Nephron progenitor cell (in vitro differentiated cells): ENCODE results near the gene CBY2.
A peak's percentile ranks its signal among the peaks of the same experiment; 100 is the strongest.

ENCODE experiments used
- DNase-seq: peaks from one replicate; pipeline ENCODE4 v3.0.0; 2021
- H3K27ac Mint-ChIP-seq: 2 replicates; pipeline ENCODE4 v1.8.0; 2021; ENCODE audit warnings: mild to moderate bottlenecking, moderate library complexity, mixed read lengths
- H3K27me3 Mint-ChIP-seq: 2 replicates; pipeline ENCODE4 v1.8.0; 2021; ENCODE audit warnings: mild to moderate bottlenecking, low read depth, mixed read lengths; ENCODE audit not compliant: poor library complexity
- H3K36me3 Mint-ChIP-seq: 2 replicates; pipeline ENCODE4 v1.8.0; 2021; ENCODE audit warnings: low read depth, mixed read lengths
- H3K4me1 Mint-ChIP-seq: 2 replicates; pipeline ENCODE4 v1.8.0; 2021; ENCODE audit warnings: mixed read lengths
- H3K4me3 Mint-ChIP-seq: 2 replicates; pipeline ENCODE4 v1.8.0; 2021; ENCODE audit warnings: mild to moderate bottlenecking, moderate library complexity, mixed read lengths
- H3K9me3 Mint-ChIP-seq: 2 replicates; pipeline ENCODE4 v1.8.0; 2021; ENCODE audit warnings: mild to moderate bottlenecking, moderate library complexity, mixed read lengths
- TF ChIP-seq, protein P1 (sequence below): fragments of 200-600 bp; sonication (generic); IDR thresholded peaks from 2 replicates; pipeline ENCODE4 v1.5.0; 2021; ENCODE audit warnings: antibody characterized with exemption

The CBY2 gene

DNA sequence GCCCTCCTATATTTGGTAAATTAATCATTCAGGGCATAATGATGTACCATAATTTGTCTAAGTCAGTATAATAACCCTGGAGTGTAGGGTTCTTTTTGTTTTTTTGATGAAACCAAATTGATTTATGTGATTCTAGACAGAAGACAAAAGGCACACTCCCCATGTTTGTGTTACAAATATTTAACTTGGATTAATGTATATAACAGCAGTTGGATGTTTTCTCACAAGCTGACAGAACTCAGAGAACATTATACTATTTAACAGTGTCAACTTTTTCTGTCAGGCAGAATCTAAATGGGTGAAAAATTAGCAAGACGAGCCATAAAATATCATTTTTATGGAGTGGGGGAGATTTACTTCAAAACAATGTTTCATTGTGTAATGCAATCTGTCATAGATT is 15.2 kb downstream of the CBY2 start:
- peaks cover under 1% of the 10 kb centered on the region for H3K9me3 Mint-ChIP-seq
- no peaks in the 10 kb centered on the region for H3K36me3 Mint-ChIP-seq
- no peak for DNase-seq
- TF ChIP-seq, protein P1, sequence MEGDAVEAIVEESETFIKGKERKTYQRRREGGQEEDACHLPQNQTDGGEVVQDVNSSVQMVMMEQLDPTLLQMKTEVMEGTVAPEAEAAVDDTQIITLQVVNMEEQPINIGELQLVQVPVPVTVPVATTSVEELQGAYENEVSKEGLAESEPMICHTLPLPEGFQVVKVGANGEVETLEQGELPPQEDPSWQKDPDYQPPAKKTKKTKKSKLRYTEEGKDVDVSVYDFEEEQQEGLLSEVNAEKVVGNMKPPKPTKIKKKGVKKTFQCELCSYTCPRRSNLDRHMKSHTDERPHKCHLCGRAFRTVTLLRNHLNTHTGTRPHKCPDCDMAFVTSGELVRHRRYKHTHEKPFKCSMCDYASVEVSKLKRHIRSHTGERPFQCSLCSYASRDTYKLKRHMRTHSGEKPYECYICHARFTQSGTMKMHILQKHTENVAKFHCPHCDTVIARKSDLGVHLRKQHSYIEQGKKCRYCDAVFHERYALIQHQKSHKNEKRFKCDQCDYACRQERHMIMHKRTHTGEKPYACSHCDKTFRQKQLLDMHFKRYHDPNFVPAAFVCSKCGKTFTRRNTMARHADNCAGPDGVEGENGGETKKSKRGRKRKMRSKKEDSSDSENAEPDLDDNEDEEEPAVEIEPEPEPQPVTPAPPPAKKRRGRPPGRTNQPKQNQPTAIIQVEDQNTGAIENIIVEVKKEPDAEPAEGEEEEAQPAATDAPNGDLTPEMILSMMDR, result no peak
- no peak overlapping the region for H3K4me3 Mint-ChIP-seq
- H3K27ac Mint-ChIP-seq, result no peak overlapping the region
- peaks cover 12% of the 10 kb centered on the region for H3K4me1 Mint-ChIP-seq
- H3K27me3 Mint-ChIP-seq, result peaks cover 14% of the 10 kb centered on the region

DNA sequence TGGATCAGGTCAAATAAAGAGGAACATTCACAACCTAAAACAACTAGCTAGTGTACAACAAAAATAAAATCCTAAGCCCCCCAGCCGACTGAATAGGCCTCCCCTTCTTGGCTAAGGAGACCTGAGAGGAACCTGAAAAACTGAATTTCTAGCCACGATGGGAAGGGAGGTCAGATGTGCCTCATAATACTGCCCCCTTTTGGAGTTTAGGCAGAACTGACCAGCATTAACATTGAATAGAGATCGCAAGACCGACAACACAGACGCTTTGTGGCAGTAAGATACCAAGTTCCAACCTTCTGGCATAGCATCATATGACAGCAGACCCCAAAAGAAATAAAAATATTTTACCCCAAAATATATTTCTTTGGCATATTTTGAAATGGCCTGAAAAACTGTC is 15.9 kb downstream of the CBY2 start:
- no peak for DNase-seq
- no peak overlapping the region for H3K4me3 Mint-ChIP-seq
- H3K27ac Mint-ChIP-seq, result no peak overlapping the region
- H3K27me3 Mint-ChIP-seq, result peaks cover 14% of the 10 kb centered on the region
- H3K36me3 Mint-ChIP-seq, result no peaks in the 10 kb centered on the region
- TF ChIP-seq, protein P1, result peak; percentile 77
- H3K9me3 Mint-ChIP-seq, result no peaks in the 10 kb centered on the region
- peaks cover 13% of the 10 kb centered on the region for H3K4me1 Mint-ChIP-seq

DNA sequence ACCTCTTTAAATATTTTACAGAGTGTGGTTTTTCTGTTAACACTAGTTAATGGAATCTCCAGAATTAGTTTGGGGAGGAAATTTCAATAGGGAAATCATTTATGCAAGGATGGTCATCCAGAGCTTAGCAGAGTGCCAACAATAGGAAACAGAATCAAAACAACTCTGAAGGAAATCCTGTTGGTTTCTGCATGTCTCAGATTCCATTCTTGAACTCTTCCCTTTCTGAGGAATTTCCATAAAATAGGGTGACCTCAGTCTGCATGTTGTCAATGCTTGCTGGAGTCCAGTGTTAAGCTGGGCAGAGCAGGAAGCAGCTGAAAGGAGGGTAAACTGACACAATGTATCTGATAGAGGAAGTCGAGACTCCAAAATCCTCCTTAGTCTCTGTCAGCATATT is 16.9 kb downstream of the CBY2 start:
- no peak overlapping the region for H3K27ac Mint-ChIP-seq
- no peak for DNase-seq
- TF ChIP-seq, protein P1, result no peak

DNA sequence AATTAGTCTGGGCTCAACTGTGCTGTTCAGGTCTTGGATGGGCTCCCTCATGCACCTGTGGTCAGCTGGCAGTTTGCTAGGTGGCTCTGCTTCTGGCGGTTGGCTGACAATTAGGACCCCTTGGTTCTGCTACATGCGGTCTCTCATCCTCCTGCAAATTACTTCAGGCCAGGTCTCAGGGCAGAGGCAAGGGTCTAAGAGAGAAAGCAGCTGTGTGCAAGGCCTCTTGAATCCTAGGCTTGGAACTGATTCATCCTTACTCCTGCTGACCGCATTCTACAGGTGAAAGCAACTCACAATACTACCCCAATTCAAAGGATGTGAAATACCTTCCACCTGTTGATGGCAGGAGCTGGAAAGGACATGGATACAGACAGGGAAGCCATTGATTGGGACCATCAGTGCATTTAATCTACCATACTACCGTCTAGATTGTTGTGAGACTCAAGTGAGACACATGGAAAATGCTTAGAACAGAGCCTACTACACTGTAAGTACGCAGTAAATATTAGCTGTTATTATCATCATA is 19.1 kb downstream of the CBY2 start:
- Mint-ChIP-seq H3K4me3 (no peak overlapping the region), H3K27me3 (peaks cover 14% of the 10 kb centered on the region), H3K27ac (no peak overlapping the region), H3K4me1 (peaks cover 26% of the 10 kb centered on the region), H3K36me3 (no peaks in the 10 kb centered on the region), H3K9me3 (no peaks in the 10 kb centered on the region)
- no peak for DNase-seq
- TF ChIP-seq, protein P1, result no peak

More for the DNA sequence above, 16.9 kb downstream of the CBY2 start:
- Mint-ChIP-seq H3K4me3 (no peak overlapping the region), H3K4me1 (peaks cover 23% of the 10 kb centered on the region), H3K36me3 (no peaks in the 10 kb centered on the region), H3K27me3 (peaks cover 14% of the 10 kb centered on the region), H3K9me3 (no peaks in the 10 kb centered on the region)

DNA sequence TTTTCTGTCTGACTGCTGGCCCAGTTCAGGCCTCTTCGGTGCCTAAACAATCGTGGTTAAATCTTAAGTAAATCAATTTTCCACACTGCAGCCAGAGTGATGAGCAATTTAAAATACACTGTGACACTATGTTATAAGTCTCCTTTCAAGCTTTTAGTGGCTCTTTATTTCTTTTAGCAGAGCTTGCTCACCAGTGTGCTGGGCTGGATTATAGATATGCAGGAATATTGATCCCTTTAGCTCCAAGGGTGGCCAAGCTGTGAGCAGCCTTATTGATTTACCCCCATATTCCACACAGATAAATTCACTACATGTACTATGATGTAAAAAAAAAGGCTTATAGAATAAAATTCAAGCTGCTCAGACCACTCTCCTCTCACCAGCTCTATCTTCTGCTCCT is 21.7 kb downstream of the CBY2 start:
- H3K27ac Mint-ChIP-seq, result no peak overlapping the region
- H3K4me1 Mint-ChIP-seq, result peaks cover 17% of the 10 kb centered on the region
- H3K9me3 Mint-ChIP-seq, result no peaks in the 10 kb centered on the region
- H3K27me3 Mint-ChIP-seq, result peaks cover 14% of the 10 kb centered on the region
- DNase-seq, result no peak
- H3K36me3 Mint-ChIP-seq, result no peaks in the 10 kb centered on the region
- no peak overlapping the region for H3K4me3 Mint-ChIP-seq
- TF ChIP-seq, protein P1, result no peak

DNA sequence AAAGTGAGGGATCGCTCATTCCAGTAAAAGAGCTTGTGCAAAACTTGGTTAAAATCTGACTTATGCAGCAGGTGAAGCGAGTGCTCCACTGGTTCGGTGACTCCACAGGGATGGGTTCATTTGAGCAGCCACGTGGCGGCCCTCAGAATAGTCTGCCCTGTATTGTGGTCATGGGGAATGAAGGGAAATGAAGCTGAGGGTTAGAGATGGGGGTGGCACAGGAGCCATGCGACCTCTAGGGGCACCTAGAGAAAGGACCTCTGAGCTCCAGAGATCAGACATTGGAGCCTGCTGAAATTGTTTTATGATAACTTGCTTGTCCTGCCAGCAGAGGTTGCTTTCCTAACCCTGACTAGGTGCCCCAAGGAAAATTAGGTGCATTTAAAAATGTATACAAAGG is 26.6 kb downstream of the CBY2 start:
- no peaks in the 10 kb centered on the region for H3K36me3 Mint-ChIP-seq
- no peak overlapping the region for H3K27ac Mint-ChIP-seq
- H3K9me3 Mint-ChIP-seq, result no peaks in the 10 kb centered on the region
- H3K4me3 Mint-ChIP-seq, result no peak overlapping the region
- TF ChIP-seq, protein P1, result peak; percentile 41
- peaks cover 10% of the 10 kb centered on the region for H3K4me1 Mint-ChIP-seq
- H3K27me3 Mint-ChIP-seq, result peaks cover 13% of the 10 kb centered on the region
- peak; percentile 12 for DNase-seq
